DOHH2 (cell line): ENCODE data around the gene CASP2.

Experiments used
- CTCF ChIP-seq: fragments of 200-600 bp; sonication (generic); IDR thresholded peaks from one replicate; pipeline ENCODE4 v1.5.1; 2014; ENCODE audit warnings: antibody characterized with exemption, mild to moderate bottlenecking, low read depth, low read length; ENCODE audit not compliant: poor library complexity, severe bottlenecking
- EZH2phosphoT487 ChIP-seq: fragments of 200-600 bp; sonication (generic); IDR thresholded peaks from 2 replicates; pipeline ENCODE4 v1.6.1; 2017; ENCODE audit warnings: borderline replicate concordance, mild to moderate bottlenecking, antibody characterized with exemption, low read length, moderate library complexity, mixed read lengths

GRCh38 chr7:143345428-143345900, 57.3 kb downstream of the CASP2 start:
- TF ChIP-seq CTCF (no peak), EZH2phosphoT487 (no peak)
